HCT116 (cell line): ENCODE data around the gene TMEM120A. TPM values are rescaled to one million over a fixed set of nuclear protein-coding genes. Genes with fewer than 3 reads are reported as not detected.

ENCODE experiments used
- ATAC-seq: fragments of 200-7000 bp; cut with Tn5 transposase; 2 replicates; pipeline ENCODE4 v1.9.1; 2020; ENCODE audit warnings: mild to moderate bottlenecking, moderate library complexity
- BruUV-seq: library from RNA; stranded (reverse); fragments of 400-500 nt; replicated peaks from 2 replicates; lab custom pipeline; 2021; lab: Mats Ljungman, UMichigan
- CTCF ChIA-PET: fragments of 300-600 bp; sonication (Branson Sonifier 250); formaldehyde crosslinking; loops from one replicate; lab custom pipeline; 2021; ENCODE audit warnings: antibody characterized with exemption; lab: Charles Lee
- POLR2A ChIA-PET: fragments of 300-600, 350-600 bp; sonication (Branson Sonifier 250); formaldehyde crosslinking; loops from one replicate; lab custom pipeline; 2021; ENCODE audit warnings: antibody characterized with exemption; lab: Charles Lee
- RAD21 ChIA-PET, 2 experiments: fragments of 300-600 bp; sonication (Branson Sonifier 250); formaldehyde crosslinking; loops; one replicate each; lab custom pipeline; 2023; ENCODE audit warnings: low total read pairs in 2 of 2; ENCODE audit not compliant: uncharacterized antibody in 2 of 2, unreplicated experiment in 2 of 2, low non-redundant PET in 1 of 2; lab: Charles Lee
- DNase-seq: peaks from one replicate; pipeline ENCODE4 v3.0.0-alpha.2; 2010; ENCODE audit warnings: low read depth, low spot score
- H2AFZ ChIP-seq: fragments of 200-600 bp; shearing (Covaris generic), sonication (generic); 2 replicates; pipeline ENCODE4 v1.6.1; 2017; ENCODE audit warnings: low read depth, mixed run types, mixed read lengths, antibody characterized with exemption, low read length; ENCODE audit not compliant: poor library complexity, severe bottlenecking
- H3K27ac ChIP-seq: 2 replicates; pipeline ENCODE4 v1.5.1; 2012; ENCODE audit warnings: low read depth, low read length
- H3K27me3 ChIP-seq: fragments of 200-600 bp; sonication (generic); 2 replicates; pipeline ENCODE4 v1.6.1; 2016; ENCODE audit warnings: mixed run types, low read length, mixed read lengths; ENCODE audit not compliant: insufficient read depth
- H3K36me3 ChIP-seq, 2 experiments: fragments of 200-500 bp in 1 of 2; fragments of 200-600 bp in 1 of 2; sonication (Bioruptor generic) in 1 of 2; sonication (generic) in 1 of 2; 2 replicates each; pipeline versions ENCODE4 v1.5.1 to v1.6.1; 2014 to 2016; ENCODE audit warnings: low read length in 2 of 2, inconsistent platforms in 1 of 2, mixed read lengths in 1 of 2, mixed run types in 1 of 2; ENCODE audit not compliant: insufficient read depth in 2 of 2, control insufficient read depth in 1 of 2
- H3K4me1 ChIP-seq, 2 experiments: fragments of 200-600 bp in 1 of 2; sonication (generic) in 1 of 2; 2 replicates each; pipeline versions ENCODE4 v1.5.1 to v1.6.1; 2012 to 2017; ENCODE audit warnings: low read length in 2 of 2, inconsistent platforms in 1 of 2, mild to moderate bottlenecking in 1 of 2, mixed read lengths in 1 of 2, mixed run types in 1 of 2, moderate library complexity in 1 of 2; ENCODE audit not compliant: insufficient read depth in 2 of 2, control insufficient read depth in 1 of 2
- H3K4me2 ChIP-seq: fragments of 200-600 bp; sonication (generic); 2 replicates; pipeline ENCODE4 v1.6.1; 2017; ENCODE audit warnings: mixed run types, low read length, mixed read lengths
- H3K4me3 ChIP-seq, 2 experiments: fragments of 200-600 bp in 1 of 2; sonication (generic) in 1 of 2; replicated peaks in 1 of 2; 2 replicates each; pipeline ENCODE4 v1.5.1; 2011 to 2016; ENCODE audit warnings: low read length in 2 of 2, control low read depth in 1 of 2, low read depth in 1 of 2, mild to moderate bottlenecking in 1 of 2, mixed read lengths in 1 of 2, mixed run types in 1 of 2
- H3K79me2 ChIP-seq: fragments of 200-600 bp; sonication (generic); 2 replicates; pipeline ENCODE4 v1.6.1; 2017; ENCODE audit warnings: mild to moderate bottlenecking, mixed run types, low read length, moderate library complexity, mixed read lengths; ENCODE audit not compliant: insufficient read depth
- H3K9ac ChIP-seq: fragments of 200-600 bp; sonication (generic); 2 replicates; pipeline ENCODE4 v1.6.1; 2016; ENCODE audit warnings: low read length, mixed read lengths
- H3K9me2 ChIP-seq: fragments of 200-600 bp; sonication (generic), shearing (Covaris generic); 2 replicates; pipeline ENCODE4 v1.6.1; 2017; ENCODE audit warnings: mixed run types, mild to moderate bottlenecking, moderate library complexity; ENCODE audit not compliant: insufficient read depth
- H3K9me3 ChIP-seq, 2 experiments: fragments of 200-500 bp in 1 of 2; fragments of 200-600 bp in 1 of 2; sonication (Bioruptor generic) in 1 of 2; sonication (generic) in 1 of 2; 2 replicates each; pipeline ENCODE4 v1.6.1; 2014 to 2017; ENCODE audit warnings: low read length in 2 of 2, mixed read lengths in 2 of 2, inconsistent platforms in 1 of 2, low read depth in 1 of 2, mild to moderate bottlenecking in 1 of 2, mixed run types in 1 of 2, moderate library complexity in 1 of 2; ENCODE audit not compliant: control insufficient read depth in 1 of 2, insufficient read depth in 1 of 2
- H4K20me1 ChIP-seq: fragments of 200-600 bp; sonication (generic), shearing (Covaris generic); 2 replicates; pipeline ENCODE4 v1.6.1; 2017; ENCODE audit warnings: mixed run types, mild to moderate bottlenecking, moderate library complexity; ENCODE audit not compliant: insufficient read depth
- ELF1 ChIP-seq: IDR thresholded peaks from 2 replicates; pipeline ENCODE4 v1.6.1; 2012; ENCODE audit warnings: low read depth, borderline replicate concordance
- JUND ChIP-seq: IDR thresholded peaks from 2 replicates; pipeline ENCODE4 v1.6.1; 2012
- MAX ChIP-seq: IDR thresholded peaks from 2 replicates; pipeline ENCODE4 v1.6.1; 2012
- POLR2A ChIP-seq: IDR thresholded peaks from 2 replicates; pipeline ENCODE4 v1.7.0; 2011; ENCODE audit warnings: borderline replicate concordance; ENCODE audit not compliant: insufficient read depth, insufficient read length; ENCODE audit errors: extremely low read depth
- RAD21 ChIP-seq: IDR thresholded peaks from 2 replicates; pipeline ENCODE4 v1.6.1; 2012; ENCODE audit warnings: low read depth, mild to moderate bottlenecking
- REST ChIP-seq: IDR thresholded peaks from 2 replicates; pipeline ENCODE4 v1.6.1; 2012; ENCODE audit warnings: low read depth
- SIN3A ChIP-seq: IDR thresholded peaks from 2 replicates; pipeline ENCODE4 v1.6.1; 2012; ENCODE audit warnings: low read depth
- SP1 ChIP-seq: IDR thresholded peaks from 2 replicates; pipeline ENCODE4 v1.6.1; 2012; ENCODE audit warnings: low read depth
- TCF7L2 ChIP-seq: IDR thresholded peaks from 2 replicates; pipeline ENCODE4 v1.7.0; 2011; ENCODE audit warnings: borderline replicate concordance, inconsistent platforms; ENCODE audit not compliant: insufficient read depth, insufficient read length; ENCODE audit errors: extremely low read depth
- ZNF274 ChIP-seq: fragments of 200-500 bp; sonication (Bioruptor generic); IDR thresholded peaks from 2 replicates; pipeline ENCODE4 v1.6.1; 2014; ENCODE audit warnings: mild to moderate bottlenecking, low read depth, low read length, inconsistent platforms
- intact Hi-C: fragments of 100-400 bp; cut with micrococcal nuclease; formaldehyde crosslinking; loops from 2 replicates; pipeline ENCODE4 v1.10.0; 2022
- total RNA-seq: library from RNA; stranded (reverse); gene quantifications from one replicate; pipeline ENCODE4 v1.2.1, GENCODE V29; 2021; ENCODE audit not compliant: unreplicated experiment

The TMEM120A gene
- total RNA-seq, 1 experiment from 2014 or later: 25.9 TPM

- DNase-seq (no peak), ATAC-seq (no peak)
- Histone ChIP-seq H3K27me3 (no peaks in the 10 kb centered on the region), H3K4me2 (no peak overlapping the region), H3K36me3 (peaks cover 0 to 14% of the 10 kb centered on the region in 2 experiments; a peak in 2 of 4 replicates), H3K9me3 (no peaks in the 10 kb centered on the region), H3K27ac (no peak overlapping the region), H2AFZ (no peak overlapping the region), H3K79me2 (no peaks in the 10 kb centered on the region), H3K4me1 (peaks cover 4 to 19% of the 10 kb centered on the region in 2 experiments), H3K9ac (no peak overlapping the region), H3K9me2 (no peaks in the 10 kb centered on the region), H3K4me3 (no peak overlapping the region), H4K20me1 (no peaks in the 10 kb centered on the region)
- ChIA-PET POLR2A (no interaction called here), CTCF (no interaction called here), RAD21 (no interaction called here)
- TF ChIP-seq JUND (no peak), ELF1 (no peak), REST (no peak), SP1 (no peak), SIN3A (no peak), POLR2A (no peak), ZNF274 (no peak), MAX (no peak), TCF7L2 (no peak), RAD21 (no peak)
- intact Hi-C loops: no loop called here
- no TSS peak for BruUV-seq
Measured at GRCh38 chr7:75985009-75985517, 9.3 kb downstream of the TMEM120A start.
